GM21390 (cell line): Measurements from ENCODE around the gene IGSF3.

Source experiments
- ATAC-seq: cut with Tn5 transposase; IDR thresholded peaks from one replicate; pipeline ENCODE4 v1.9.1; 2021; ENCODE audit not compliant: unreplicated experiment

The IGSF3 gene

DNA sequence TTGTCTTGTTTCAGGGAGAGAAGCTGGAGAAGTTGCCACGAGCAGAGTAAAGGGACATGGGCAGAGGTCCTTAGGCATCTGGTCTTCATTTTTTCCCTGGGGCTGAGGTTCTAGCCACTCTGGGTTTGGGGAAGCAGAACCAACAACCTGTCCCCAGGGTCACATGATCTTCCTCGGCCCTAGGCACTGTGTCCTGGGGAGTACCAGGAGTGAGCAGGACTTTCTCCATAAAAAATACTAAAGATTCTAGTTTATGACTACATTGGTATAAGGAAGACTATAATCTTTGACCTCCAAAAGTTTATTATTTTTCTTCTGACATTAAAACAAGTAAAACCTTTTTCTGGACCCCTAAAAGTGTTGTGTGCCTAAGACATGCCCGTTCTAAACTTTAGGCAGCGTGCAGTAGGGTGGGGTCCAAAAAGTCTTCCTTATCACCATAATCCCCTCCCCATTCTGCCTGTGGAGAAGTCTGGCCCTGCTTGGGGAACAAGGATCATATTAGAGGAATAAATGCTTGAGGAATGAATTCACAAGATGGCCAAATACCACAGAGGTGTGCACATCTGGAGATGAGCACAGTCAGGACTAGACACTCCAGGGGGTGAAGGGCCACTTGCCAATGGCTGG is 19.3 kb upstream of the IGSF3 start:
- no peak for ATAC-seq

DNA sequence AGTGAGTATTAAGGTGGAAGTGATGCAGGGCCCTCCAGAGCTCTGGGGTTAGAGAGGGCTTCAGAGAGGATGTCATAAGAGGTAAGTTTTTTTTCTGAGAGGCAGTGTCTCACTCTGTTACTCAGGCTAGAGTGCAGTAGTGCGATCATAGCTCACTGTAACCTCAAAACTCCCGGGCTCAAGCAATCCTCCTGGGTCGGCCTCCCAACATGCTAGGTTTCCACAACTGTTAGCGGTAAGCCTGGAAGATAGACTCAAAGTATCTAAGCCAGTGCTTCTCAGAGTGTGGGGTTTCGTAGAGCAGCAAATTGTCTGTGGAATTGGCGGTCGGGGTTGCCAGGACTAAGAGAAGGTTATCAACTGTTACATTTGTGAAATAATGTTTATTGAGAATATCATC is 18.6 kb upstream of the IGSF3 start:
- no peak for ATAC-seq

DNA sequence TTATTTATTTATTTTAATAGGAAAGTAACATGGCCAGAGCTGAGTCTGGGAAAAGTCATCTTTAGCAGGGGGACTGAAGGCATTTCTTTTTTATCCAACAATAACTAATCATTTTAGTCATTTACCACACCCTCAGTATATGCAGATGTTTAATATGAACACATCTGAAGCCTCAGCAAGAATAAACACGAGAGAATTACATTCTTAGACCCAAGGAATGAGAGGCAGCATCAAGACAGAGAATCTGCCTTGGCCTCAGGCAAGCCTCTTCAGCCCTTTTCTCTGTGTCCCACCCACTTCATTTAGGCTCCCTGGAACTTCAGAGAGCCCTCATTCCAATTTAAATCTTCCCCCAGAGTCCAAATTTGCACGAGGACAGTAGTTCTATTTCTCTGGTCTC is 17.0 kb upstream of the IGSF3 start:
- ATAC-seq = no peak

DNA sequence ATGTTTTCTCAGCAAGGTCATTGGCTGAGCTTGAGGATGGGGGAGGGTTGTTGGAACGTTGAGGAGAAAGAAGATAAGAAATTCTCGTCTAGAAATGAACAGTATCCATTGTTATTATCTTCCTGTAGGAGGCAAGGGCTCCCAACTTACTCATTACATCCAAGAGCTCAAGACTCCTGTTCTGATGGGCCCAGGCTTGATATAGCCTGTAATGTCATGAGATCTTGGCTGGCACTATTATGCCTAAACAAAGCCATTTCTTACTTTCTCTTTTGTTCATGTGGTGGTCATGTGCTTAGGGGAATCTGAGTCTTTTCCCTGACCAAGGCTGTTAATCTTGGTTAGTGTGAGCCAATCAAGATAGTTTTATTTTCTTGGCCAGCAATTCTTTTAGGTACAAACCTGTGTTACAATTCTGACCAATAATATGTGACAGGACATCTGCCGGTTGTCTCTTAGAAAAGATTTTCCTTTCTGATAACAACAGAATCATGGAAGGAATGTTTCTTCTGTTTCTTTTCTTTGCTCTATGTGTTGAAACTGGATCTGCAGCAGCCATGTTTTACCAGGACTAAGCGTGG is 15.2 kb upstream of the IGSF3 start:
- ATAC-seq = no peak

DNA sequence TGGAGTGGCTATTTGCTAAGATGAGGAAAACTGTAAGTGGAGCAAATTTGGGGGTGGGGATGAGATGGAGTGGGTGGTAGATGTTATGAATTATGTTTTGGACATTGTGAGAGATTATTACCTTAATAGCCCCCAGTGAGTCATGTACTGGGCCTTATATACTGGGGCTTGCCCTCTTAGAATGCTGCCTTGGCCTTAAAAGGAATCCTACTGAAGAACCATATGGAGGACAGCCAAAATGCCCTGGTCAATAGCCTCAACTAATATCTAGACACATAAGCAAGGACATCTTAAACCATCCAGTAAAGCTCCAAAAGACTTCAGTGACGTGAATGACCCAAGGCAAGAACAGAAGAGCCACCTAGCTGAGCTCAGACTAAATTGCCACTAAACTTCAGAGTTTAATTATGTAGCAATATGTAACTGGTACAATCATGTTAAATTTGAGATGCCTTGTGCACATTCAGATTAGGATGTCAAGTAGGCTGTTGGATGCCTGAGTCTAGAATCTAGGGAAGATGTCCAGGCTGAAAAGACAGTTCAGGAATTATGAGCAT is 13.9 kb upstream of the IGSF3 start:
- ATAC-seq = no peak

DNA sequence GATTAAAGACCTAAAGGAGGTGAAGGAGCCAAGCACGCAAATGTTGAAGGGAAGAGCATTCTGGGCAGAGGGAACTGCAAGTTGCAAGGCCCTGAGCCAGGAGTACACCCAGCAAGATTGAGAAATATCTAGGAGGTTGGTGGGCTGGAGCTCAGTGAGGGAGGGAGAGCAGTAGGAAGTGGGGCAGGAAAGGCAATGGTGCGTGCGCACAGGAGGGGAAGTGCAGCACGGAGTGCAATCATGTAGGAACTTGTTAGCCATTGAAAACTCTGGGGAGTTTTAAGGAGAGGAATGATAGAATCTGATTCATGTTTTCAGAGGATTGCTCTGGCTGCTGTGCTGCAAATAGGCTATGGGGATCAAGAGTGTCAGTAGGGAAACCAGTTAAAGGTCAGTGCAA is 13.2 kb upstream of the IGSF3 start:
- no peak for ATAC-seq

DNA sequence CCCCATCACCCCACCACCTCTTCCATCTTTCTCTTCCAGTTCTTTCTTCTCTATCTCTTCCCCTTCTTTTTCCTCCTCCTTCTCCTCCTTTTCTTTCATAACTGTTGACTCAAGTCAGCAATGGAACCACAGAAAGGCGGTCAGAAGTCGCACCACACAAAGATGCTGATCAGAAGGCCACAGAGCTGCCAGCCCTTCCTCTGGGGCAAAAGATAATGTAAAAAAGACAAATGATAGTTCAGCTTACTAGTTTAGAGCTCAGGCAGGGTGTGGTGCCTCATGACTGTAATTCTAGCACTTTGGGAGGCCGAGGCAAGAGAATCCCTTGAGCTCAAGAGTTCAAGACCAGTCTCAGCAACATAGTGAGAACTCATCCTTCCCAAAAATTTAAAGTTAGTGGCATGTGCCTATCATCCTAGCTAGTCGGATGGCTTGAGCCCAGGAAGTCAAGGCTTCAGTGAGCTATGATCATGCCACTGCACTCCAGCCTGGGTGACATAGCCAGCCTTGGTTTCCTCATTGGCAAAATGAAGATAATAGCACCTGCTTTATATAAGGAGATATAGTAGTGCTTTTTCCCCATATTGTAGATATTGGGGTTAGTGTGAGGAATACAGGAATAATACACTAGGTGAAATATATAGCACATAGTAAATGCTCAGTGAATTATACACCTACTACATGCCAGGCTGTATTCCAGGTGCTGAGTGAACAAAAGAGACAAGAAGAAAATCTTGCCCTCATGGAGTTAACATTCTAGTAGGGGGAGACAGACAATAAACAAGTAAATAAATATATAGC is 12.5 kb upstream of the IGSF3 start:
- no peak for ATAC-seq

DNA sequence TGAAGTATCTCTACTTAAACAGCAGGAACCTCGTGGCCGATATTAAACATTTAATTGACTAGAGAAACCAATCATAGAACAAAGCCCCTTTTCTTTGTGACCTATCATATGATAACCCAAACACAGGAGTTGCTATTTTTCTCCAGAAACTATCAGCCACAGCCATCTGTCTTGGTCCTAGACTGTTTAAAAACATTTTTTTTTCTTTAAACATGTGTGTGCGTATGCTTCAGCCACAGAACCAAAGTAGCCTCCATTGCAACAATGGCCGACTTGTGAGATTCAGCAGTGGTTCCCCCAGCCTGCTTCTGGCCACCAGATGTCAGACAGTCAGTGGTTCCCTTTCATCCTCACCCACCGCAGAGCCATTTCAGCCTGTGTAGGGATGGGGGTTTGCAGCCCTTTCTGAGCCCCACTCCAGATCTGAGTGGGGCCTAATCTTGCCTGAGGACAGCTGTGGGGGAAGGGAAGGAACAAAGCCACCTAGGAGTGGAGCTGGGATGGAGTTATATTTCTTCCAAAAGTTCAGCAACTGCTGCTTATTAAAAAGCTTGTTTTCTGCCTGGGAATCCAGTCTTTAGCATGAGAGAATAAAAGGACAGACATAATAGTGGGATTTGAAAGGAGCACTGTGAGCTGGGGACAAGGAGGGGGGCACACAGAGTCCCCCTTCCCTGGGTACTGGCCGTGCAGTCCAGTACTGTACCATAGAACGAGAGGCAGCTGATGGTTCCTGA is 11.7 kb upstream of the IGSF3 start:
- no peak for ATAC-seq

DNA sequence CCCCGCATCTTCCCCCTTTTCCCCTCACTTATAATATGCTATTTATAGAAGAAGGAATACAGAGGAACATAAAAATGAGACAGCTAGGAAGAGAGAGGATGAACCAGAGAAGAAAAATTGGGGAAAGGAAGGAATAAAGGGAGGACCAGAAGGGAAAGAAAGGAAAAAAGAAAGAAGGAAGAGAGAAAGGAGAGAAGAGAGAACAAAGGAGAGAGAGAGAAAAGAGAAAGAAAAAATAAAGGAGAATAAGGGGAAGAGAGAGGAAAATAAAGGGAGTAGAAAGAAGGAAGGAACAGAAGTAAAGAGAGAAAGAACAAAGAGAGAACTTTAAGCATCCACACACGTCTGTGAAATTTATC is 11.2 kb upstream of the IGSF3 start:
- no peak for ATAC-seq

DNA sequence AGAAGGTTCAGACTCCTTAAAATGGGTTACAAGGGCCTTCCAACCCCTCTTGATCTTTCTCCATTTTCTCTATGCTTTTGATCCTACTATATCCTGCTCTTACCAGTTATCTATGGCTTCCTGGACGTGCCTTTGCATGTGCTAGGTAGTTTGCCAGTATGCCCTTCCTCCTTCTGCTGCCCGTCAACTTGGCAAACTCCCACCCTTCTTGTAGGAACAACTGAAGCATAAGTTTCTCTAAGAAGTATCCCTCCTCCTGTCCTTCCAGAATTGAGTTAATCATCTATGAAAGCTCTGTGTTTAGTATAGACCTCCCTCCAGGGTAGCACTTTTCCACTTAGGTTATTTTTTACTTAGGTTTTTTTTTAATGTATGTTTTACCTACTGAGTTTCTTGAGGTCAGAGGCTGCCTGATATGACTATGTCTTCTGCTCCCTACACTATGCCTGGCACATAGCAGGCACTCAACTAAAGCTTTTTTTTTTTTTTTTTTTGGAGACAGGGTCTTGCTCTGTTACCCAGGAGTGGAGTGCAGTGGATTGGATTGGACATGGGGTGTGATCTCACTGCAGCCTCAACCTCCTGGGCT is 10.0 kb upstream of the IGSF3 start:
- ATAC-seq = no peak

DNA sequence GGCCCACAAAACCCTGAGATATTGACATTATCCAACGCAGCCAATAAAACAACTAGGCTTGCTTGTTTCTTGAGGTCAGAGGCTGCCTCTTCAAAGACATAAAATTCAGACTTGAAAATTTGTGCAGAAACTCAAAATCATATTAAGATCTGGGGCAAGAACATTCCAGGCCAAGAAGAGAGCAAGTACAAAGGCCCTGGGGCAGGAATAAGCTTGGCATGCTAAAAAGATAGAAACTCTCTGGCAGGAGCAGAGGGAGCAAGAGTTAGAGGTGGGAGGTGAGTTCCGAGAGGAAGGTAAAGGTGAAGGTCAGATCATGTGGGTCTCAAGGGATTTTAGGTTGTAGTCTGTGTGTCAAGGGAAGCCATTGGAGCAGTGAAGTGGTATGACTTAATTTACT is 8.8 kb upstream of the IGSF3 start:
- no peak for ATAC-seq

DNA sequence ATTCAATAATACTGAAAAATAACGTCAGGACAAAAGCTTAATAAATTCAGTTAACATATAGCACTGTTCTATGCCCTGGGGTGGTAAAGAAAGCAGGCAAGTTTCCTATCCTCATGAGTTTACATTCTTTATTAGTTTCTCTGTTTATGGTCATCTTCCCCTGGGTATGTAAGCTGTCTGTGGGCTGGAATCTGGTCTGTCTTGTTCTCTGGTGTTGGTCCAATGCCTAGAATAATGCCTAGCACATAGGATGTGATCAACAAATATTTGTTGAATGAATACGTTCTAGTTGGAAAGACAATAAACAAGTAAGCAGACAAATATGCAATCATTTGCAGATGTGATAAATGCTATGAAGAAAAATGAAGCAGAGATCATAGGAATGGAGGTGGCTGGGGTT is 7.2 kb upstream of the IGSF3 start:
- no peak for ATAC-seq

DNA sequence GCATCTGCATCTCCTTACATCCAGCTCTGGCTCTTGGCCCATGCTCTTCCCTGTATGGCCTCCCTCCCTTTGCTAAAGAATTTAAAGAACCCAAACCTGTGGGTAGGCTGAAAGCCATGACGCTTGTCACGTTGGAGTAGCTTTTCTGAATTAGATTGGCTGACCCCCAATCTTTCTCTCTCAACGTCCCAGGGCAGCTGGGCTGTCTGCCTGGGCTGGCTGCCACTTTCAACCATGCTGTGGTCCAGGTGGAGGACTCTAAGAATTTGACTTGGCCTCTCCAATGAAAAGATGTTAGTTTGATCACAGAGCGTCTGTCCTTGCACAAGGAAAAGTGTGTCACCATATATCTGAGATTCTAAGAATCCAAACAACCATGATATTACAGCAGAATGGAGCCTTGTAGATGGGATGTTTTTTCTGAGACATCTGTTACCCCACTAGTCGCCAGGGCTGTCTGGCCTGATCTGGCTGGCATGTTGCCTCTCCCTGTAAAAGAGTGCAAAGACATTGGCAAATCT is 6.5 kb upstream of the IGSF3 start:
- no peak for ATAC-seq

DNA sequence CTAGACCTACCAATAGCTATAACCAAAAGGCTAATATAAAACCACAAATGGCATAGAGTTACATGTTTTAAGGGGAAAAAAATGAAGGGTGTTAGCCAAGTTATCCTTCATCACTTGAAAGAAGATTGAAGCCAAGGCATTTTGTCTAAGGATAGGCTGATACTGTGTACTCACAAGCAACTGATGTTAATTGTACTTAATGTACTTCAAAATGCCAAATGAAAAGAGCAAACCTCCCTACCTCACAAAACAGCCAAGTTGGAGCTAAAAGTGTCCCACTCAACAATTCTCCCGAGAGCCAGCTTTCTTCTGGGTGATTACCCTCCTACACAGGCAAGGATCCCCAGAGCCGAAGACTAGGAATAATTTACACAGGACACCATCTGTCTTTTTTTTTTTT is 4.4 kb upstream of the IGSF3 start:
- ATAC-seq = no peak

DNA sequence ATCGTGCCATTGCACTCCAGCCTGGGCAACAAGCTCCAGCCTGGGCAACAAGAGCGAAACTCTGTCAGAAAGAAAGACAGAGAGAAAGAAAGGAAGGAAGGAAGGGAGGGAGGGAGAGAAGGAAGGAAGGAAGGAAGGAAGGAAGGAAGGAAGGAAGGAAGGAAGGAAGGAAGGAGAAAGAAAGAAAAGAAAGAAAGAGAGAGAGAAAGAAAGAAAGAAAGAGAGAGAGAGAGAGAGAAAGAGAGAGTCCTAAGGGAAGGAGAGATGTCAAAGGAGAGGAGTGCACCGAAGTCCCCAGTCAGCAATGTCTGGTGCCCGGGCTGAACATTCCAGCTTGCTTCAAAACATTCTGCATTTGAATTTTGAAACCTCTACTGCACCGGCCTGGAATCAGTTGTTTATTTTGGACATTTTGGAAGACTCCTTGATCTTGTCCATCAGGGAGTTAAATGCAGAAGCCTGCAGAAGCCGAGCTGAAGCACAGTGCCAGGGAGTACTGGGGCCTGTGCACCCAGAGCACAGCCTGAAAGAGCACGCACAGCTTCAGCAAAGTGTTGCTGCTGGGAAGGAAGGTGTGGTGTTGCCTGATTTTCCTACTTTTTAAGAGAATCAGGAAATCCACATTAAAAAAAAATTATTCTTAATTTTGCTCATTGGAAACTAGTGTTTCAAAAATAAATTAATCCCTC is 3.7 kb upstream of the IGSF3 start:
- no peak for ATAC-seq

DNA sequence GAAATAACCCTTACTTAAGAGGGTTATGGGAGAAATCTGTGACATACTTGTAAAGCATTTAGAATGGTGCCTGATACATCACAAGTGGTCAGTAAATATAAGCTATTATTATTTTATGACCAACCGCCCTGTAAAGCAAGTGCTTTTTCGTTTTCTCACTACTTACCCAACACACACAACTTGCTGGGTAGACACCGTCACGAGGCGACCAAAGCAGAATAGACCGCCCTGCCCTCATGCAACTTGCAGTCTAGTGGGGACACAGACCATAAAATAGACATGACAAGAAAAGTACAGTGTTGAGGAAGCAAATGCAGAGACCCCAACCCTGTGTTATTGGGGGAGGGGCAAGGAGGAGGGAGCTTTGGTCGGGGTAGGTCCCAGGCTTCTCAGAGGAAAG is 744 bp upstream of the IGSF3 start:
- no peak for ATAC-seq

DNA sequence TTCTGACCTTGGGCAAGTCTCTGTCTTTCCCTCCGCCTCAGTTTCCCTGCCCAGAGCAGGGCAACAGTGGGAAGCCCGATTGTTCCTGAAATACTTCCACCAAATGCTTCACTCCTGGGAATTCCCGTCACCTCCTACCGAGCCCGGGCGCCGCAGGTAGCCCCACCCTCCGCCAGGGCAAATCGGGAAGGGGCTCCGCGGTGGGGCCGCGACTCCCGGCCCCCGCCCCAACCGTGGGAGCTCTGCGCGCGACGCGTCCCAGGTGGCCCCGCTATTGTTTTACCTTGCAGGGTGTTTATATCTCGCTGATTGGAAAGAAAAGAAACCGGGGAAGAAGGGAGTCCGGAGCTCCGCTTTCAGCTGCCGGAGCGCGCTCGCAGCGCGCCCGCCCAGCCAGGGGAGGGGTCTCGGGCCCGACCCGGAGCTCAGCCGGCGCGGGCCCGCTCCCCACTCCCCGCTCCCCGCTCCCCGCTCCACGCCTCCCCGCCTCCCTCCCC is 407 bp downstream of the IGSF3 start:
- no peak for ATAC-seq

DNA sequence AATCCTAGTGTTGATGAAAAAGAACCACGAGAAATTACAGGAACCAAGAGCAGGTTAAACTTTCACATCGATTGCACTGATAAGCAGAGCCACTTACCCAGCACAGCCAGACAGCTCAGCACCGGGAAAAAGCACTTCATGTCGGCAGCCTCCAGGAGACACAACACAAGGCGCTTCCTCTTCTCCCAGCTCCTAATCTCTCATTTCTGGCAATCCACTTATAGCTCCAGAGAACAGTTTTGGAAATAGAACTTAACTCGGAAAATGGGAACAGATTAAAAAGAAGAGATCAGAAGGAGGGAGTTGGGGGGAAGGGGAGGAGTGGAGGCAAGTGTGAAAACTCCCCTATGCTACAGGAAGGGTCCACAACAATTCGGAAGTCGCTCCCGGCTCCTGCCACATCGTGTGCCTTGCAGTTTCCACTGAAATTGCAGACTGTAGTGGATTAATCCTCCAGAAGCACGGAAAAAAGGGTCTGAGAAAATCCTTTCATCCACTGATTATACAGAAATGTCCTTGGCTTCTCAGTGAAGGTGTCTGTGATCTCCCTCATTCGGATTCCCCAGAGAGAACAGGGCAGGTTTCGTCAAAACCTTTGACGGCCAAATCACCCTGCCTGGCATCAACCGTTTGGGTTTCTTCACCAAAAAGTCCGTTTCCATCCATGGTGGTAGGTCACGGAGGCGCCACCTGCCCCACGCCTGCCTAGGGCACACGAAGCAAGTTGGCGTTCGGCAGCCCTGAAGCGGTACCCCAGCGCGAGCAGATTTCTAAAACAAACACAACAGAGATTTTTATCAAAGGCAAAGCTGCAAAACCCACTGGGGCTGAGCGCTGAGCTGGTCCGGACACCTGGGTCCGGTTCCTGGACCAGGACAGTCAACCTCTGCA is 1.1 kb downstream of the IGSF3 start:
- no peak for ATAC-seq

DNA sequence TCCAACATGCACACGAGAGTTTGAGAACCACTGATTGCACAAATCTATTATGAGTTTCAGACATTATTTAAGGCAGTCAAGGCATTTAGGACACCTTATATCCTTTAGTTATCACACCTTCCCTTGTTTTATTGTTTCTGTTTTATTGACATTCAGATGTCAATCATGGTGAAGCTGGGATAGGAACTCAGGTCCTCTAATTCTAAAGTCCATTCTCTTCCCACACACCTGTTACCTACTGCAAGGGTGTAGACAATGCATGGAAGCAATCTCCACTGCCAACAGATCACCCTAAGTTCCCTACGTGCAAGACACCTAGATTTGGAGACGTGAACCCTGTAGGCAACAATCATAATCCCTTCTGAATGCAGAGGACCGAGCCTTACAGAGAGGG is 2.6 kb downstream of the IGSF3 start:
- ATAC-seq = no peak
